H9 (cell line): ENCODE measurements around the gene HOXB8. TPM values are rescaled to one million over a fixed set of nuclear protein-coding genes. Genes with fewer than 3 reads are reported as not detected.

Experiments used
- DNase-seq: peaks from one replicate; pipeline ENCODE4 v3.0.0-alpha.2; 2017
- H2AFZ ChIP-seq: one replicate; pipeline ENCODE4 v1.6.1; 2013; ENCODE audit warnings: mild to moderate bottlenecking, low read length, control low read depth, moderate library complexity
- H2AK5ac ChIP-seq: 2 replicates; pipeline ENCODE4 v1.6.1; 2013; ENCODE audit warnings: low read length, control low read depth, mixed read lengths; ENCODE audit not compliant: insufficient read length
- H2BK120ac ChIP-seq: one replicate; pipeline ENCODE4 v1.6.1; 2013; ENCODE audit warnings: low read depth, mild to moderate bottlenecking, low read length, control low read depth, inconsistent platforms; ENCODE audit not compliant: poor library complexity, severe bottlenecking
- H2BK12ac ChIP-seq: 2 replicates; pipeline ENCODE4 v1.6.1; 2013; ENCODE audit warnings: low read length, control low read depth, mixed read lengths, low read depth; ENCODE audit not compliant: insufficient read length
- H2BK15ac ChIP-seq: 2 replicates; pipeline ENCODE4 v1.6.1; 2013; ENCODE audit warnings: low read depth, low read length, control low read depth
- H2BK20ac ChIP-seq: one replicate; pipeline ENCODE4 v1.6.1; 2013; ENCODE audit warnings: low read depth, mild to moderate bottlenecking, low read length, control low read depth, inconsistent platforms; ENCODE audit not compliant: poor library complexity, severe bottlenecking
- H2BK5ac ChIP-seq: 2 replicates; pipeline ENCODE4 v1.6.1; 2013; ENCODE audit warnings: low read length, control low read depth, mixed read lengths; ENCODE audit not compliant: insufficient read length
- H3K14ac ChIP-seq: 2 replicates; pipeline ENCODE4 v1.6.1; 2013; ENCODE audit warnings: low read length, control low read depth; ENCODE audit not compliant: insufficient read depth
- H3K18ac ChIP-seq: 2 replicates; pipeline ENCODE4 v1.6.1; 2013; ENCODE audit warnings: low read depth, mild to moderate bottlenecking, mixed read lengths, low read length, control low read depth; ENCODE audit not compliant: insufficient read length
- H3K23ac ChIP-seq: 2 replicates; pipeline ENCODE4 v1.6.1; 2013; ENCODE audit warnings: low read length, control low read depth, mixed read lengths, low read depth; ENCODE audit not compliant: insufficient read length
- H3K23me2 ChIP-seq: 2 replicates; pipeline ENCODE4 v1.6.1; 2013; ENCODE audit warnings: low read depth, mild to moderate bottlenecking, mixed read lengths, low read length, control low read depth; ENCODE audit not compliant: insufficient read length, poor library complexity, severe bottlenecking
- H3K27ac ChIP-seq: 2 replicates; pipeline ENCODE4 v1.5.1; 2013; ENCODE audit warnings: low read length, control low read depth, mixed read lengths, low read depth; ENCODE audit not compliant: insufficient read length
- H3K27me3 ChIP-seq: 2 replicates; pipeline ENCODE4 v1.6.1; 2013; ENCODE audit warnings: low read length, control low read depth, inconsistent platforms; ENCODE audit not compliant: insufficient read depth
- H3K4ac ChIP-seq: 2 replicates; pipeline ENCODE4 v1.6.1; 2013; ENCODE audit warnings: low read depth, mild to moderate bottlenecking, control low read depth, inconsistent platforms, low read length, moderate library complexity
- H3K4me1 ChIP-seq: 2 replicates; pipeline ENCODE4 v1.6.1; 2013; ENCODE audit warnings: low read length, control low read depth, inconsistent platforms; ENCODE audit not compliant: insufficient read depth
- H3K4me2 ChIP-seq: 2 replicates; pipeline ENCODE4 v1.6.1; 2013; ENCODE audit warnings: low read length, control low read depth, mixed read lengths; ENCODE audit not compliant: insufficient read length, insufficient read depth
- H3K56ac ChIP-seq: 2 replicates; pipeline ENCODE4 v1.6.1; 2013; ENCODE audit warnings: low read depth, mild to moderate bottlenecking, mixed read lengths, low read length, control low read depth; ENCODE audit not compliant: insufficient read length
- H3K79me1 ChIP-seq: 2 replicates; pipeline ENCODE4 v1.6.1; 2013; ENCODE audit warnings: low read depth, mild to moderate bottlenecking, moderate library complexity, low read length, control low read depth, inconsistent platforms; ENCODE audit not compliant: insufficient read depth, poor library complexity, severe bottlenecking
- H3K79me2 ChIP-seq: 2 replicates; pipeline ENCODE4 v1.6.1; 2013; ENCODE audit warnings: low read length, control low read depth, inconsistent platforms; ENCODE audit not compliant: insufficient read depth
- H3K9ac ChIP-seq: 2 replicates; pipeline ENCODE4 v1.6.1; 2013; ENCODE audit warnings: low read length, control low read depth, mixed read lengths; ENCODE audit not compliant: insufficient read length; ENCODE audit errors: extremely low read depth
- H3K9me3 ChIP-seq: one replicate; pipeline ENCODE4 v1.6.1; 2013; ENCODE audit warnings: low read depth, low read length, inconsistent platforms; ENCODE audit not compliant: control insufficient read depth
- H3T11ph ChIP-seq: one replicate; pipeline ENCODE4 v1.6.1; 2013; ENCODE audit warnings: mild to moderate bottlenecking, low read length, control low read depth, inconsistent platforms
- H4K20me1 ChIP-seq: one replicate; pipeline ENCODE4 v1.6.1; 2013; ENCODE audit not compliant: control insufficient read depth, insufficient read length, insufficient read depth
- H4K5ac ChIP-seq: 2 replicates; pipeline ENCODE4 v1.6.1; 2013; ENCODE audit warnings: low read depth, mild to moderate bottlenecking, mixed read lengths, low read length, control low read depth; ENCODE audit not compliant: insufficient read length
- H4K8ac ChIP-seq: replicated peaks from 2 replicates; pipeline ENCODE4 v1.6.1; 2013; ENCODE audit warnings: low read length, control low read depth, mixed read lengths, low read depth; ENCODE audit not compliant: insufficient read length
- H4K91ac ChIP-seq: 2 replicates; pipeline ENCODE4 v1.6.1; 2013; ENCODE audit warnings: low read depth, mild to moderate bottlenecking, moderate library complexity, mixed read lengths, low read length, control low read depth; ENCODE audit not compliant: insufficient read length
- H3K27ac Mint-ChIP-seq, 3 experiments: 2 replicates in 2 of 3; 3 replicates in 1 of 3; pipeline ENCODE4 v1.8.0; 2020 to 2021; ENCODE audit warnings: mixed read lengths in 3 of 3, mild to moderate bottlenecking in 1 of 3, moderate library complexity in 1 of 3
- H3K27me3 Mint-ChIP-seq: 2 replicates; pipeline ENCODE4 v1.8.0; 2021; ENCODE audit warnings: low read depth, mild to moderate bottlenecking, moderate library complexity, mixed read lengths
- H3K36me3 Mint-ChIP-seq, 3 experiments: 2 replicates in 2 of 3; 3 replicates in 1 of 3; pipeline ENCODE4 v1.8.0; 2020 to 2021; ENCODE audit warnings: low read depth in 3 of 3, mixed read lengths in 3 of 3; ENCODE audit not compliant: insufficient read depth in 1 of 3
- H3K4me1 Mint-ChIP-seq, 2 experiments: 2 replicates each; pipeline ENCODE4 v1.8.0; 2020; ENCODE audit warnings: mixed read lengths in 2 of 2
- H3K4me3 Mint-ChIP-seq, 2 experiments: 2 replicates in 1 of 2; 3 replicates in 1 of 2; pipeline ENCODE4 v1.8.0; 2020 to 2021; ENCODE audit warnings: mild to moderate bottlenecking in 2 of 2, mixed read lengths in 2 of 2, moderate library complexity in 1 of 2
- H3K9me3 Mint-ChIP-seq, 2 experiments: 2 replicates in 1 of 2; 3 replicates in 1 of 2; pipeline ENCODE4 v1.8.0; 2020; ENCODE audit warnings: mild to moderate bottlenecking in 2 of 2, mixed read lengths in 2 of 2, moderate library complexity in 1 of 2
- CTCF ChIP-seq: fragments of 200-600 bp; sonication (generic); conservative IDR thresholded peaks from 3 replicates; pipeline ENCODE4 v1.8.0; 2021; ENCODE audit warnings: antibody characterized with exemption, mild to moderate bottlenecking
- WGBS: extraction: QIAGEN DNeasy Blood & Tissue Kit; methylation state at CpG from one replicate; pipeline ENCODE4 v1.1.7; 2013; ENCODE audit warnings: missing lambda C conversion rate, low lambda C conversion rate, mixed read lengths; ENCODE audit not compliant: insufficient read length; ENCODE audit errors: extremely low coverage; 5-methylcytosine and 5-hydroxymethylcytosine counted together
- total RNA-seq: library from RNA; stranded (reverse); gene quantifications from 2 replicates; pipeline ENCODE4 v1.2.1, GENCODE V29; 2021

Gene HOXB8
- total RNA-seq, 1 experiment from 2014 or later, result not detected

- Histone ChIP-seq H2BK5ac (no peak overlapping the region), H2AFZ (no peak overlapping the region), H3K9me3 (no peaks in the 10 kb centered on the region), H3T11ph (no peak overlapping the region), H4K8ac (no peak overlapping the region), H2BK15ac (no peak overlapping the region), H4K5ac (no peak overlapping the region), H3K9ac (no peak overlapping the region), H3K4me2 (no peak overlapping the region), H3K79me1 (no peaks in the 10 kb centered on the region), H3K27me3 (peaks cover 99% of the 10 kb centered on the region), H3K27ac (no peak overlapping the region), H2BK12ac (no peak overlapping the region), H3K56ac (no peak overlapping the region), H3K14ac (no peak overlapping the region), H4K91ac (no peak overlapping the region), H2BK20ac (no peak overlapping the region), H3K18ac (no peak overlapping the region), H3K4ac (no peak overlapping the region), H3K23me2 (no peaks in the 10 kb centered on the region), H2BK120ac (no peak overlapping the region), H3K79me2 (no peaks in the 10 kb centered on the region), H3K23ac (no peak overlapping the region), H4K20me1 (no peaks in the 10 kb centered on the region), H3K4me1 (no peaks in the 10 kb centered on the region), H2AK5ac (no peak overlapping the region)
- Mint-ChIP-seq H3K27ac (no peak overlapping the region), H3K27me3 (peaks cover 100% of the 10 kb centered on the region), H3K4me1 (peaks cover 4 to 28% of the 10 kb centered on the region in 2 experiments), H3K9me3 (peaks cover 7 to 16% of the 10 kb centered on the region in 2 experiments; a peak in 3 of 5 replicates), H3K4me3 (no peak overlapping the region), H3K36me3 (no peaks in the 10 kb centered on the region)
- no peak for DNase-seq
- WGBS, result no CpG with 5 or more reads among the region's 33 CpGs
- no peak for TF ChIP-seq CTCF
Observed at GRCh38 chr17:48592057-48592514, 23.0 kb downstream of the HOXB8 start.
